ENCODE results near the gene ZNF512B. TPM values are rescaled to one million over a fixed set of nuclear protein-coding genes. Genes with fewer than 3 reads are reported as not detected.

ZNF512B gene
- total RNA-seq, 1 experiment from 2014 or later: 10.3 TPM

DNA sequence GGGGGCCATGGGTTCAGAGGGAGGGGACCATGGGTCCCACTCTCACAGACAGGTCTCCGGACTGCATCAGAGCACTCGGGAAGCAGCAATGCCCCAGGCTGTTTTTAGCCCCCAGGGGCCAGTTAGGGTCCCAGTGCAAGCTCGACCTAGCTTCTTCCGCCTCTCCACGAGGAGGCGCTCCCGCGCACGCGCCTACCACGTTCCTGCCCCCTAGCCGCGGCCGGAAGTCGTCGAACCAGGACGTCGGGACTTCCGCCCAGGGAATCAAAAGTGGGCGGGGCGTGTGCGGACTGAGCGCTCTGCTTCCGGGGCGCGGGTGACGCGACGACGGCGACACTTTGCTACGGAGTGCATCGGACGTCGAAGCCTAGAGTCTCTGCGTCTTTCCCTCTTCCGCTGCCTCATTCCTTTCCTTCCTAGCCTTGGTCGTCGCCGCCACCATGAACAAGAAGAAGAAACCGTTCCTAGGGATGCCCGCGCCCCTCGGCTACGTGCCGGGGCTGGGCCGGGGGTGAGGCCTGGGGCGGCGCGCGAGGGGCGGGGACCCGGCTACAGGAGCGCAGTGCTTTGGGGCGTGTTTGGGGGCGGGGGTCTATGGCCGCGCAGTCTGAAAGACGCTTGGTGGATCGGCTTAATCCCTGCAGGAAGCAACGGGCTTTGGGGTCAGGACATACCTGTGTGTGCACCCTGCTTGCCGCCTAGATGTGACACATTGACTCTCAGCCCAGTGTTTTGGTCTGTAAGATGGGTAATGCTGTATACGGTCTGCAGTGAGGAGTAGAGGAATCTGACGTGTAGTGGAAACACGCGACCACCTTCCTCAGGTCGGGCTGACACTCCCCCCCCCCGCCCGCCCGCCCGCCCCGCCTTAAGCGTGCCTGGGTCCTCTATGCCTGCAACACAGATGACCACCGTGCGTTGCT is 11.3 kb upstream of the ZNF512B start, which contains the start of gene PRPF6:
TSS of gene PRPF6 (plus strand) at position 327 of the 923 bp plus-strand sequence. CDS start at position 441, 114 bp downstream.
- H3K36me3 ChIP-seq (ENCODE audit: control insufficient read depth in 1 of 2, insufficient read depth in 2 of 2, low read length in 2 of 2): peaks cover 16 to 23% of the 10 kb centered on the region in 2 experiments; a peak in 3 of 4 replicates
- ATAC-seq (peak; percentile 78), DNase-seq (ENCODE audit: low read depth, low spot score) (peak; percentile 91)
- H4K20me1 ChIP-seq (ENCODE audit: insufficient read depth): no peaks in the 10 kb centered on the region
- no peaks in the 10 kb centered on the region for H3K9me2 ChIP-seq (ENCODE audit: insufficient read depth)
- H3K4me3 ChIP-seq (replicated peaks in 1 of 2; ENCODE audit: low read depth in 1 of 2, low read length in 2 of 2): peak within 1 kb of the TSS; percentile 94 to 98
- no peaks in the 10 kb centered on the region for H3K27me3 ChIP-seq (ENCODE audit: insufficient read depth, low read length)
- H2AFZ ChIP-seq (ENCODE audit: low read depth, low read length, poor library complexity, severe bottlenecking): peak within 1 kb of the TSS; percentile 51
- peak within 1 kb of the TSS; percentile 80 for H3K9ac ChIP-seq (ENCODE audit: low read length)
- peak within 1 kb of the TSS; percentile 79 for H3K4me2 ChIP-seq (ENCODE audit: low read length)
- RAD21 ChIA-PET (ENCODE audit: low non-redundant PET in 1 of 2, low total read pairs in 2 of 2, uncharacterized antibody in 2 of 2, unreplicated experiment in 2 of 2): no interaction called here
- POLR2A ChIA-PET: interaction anchor here (0.6 to 1.3 kb wide), 7 partner anchors 24 to 443 kb away, joined by 3 to 7 read pairs (median 4); partner anchors contain the start of genes PTK6, TCEA2 and TPD52L2
- intact Hi-C loops (cut with micrococcal nuclease): loop anchor here (2.0 kb wide), 3 partner anchors 24 to 140 kb away; partner anchors contain the start of gene UCKL1
- CTCF ChIA-PET: interaction anchor here (0.6 to 2.2 kb wide), 15 partner anchors 22 to 445 kb away, joined by 3 to 17 read pairs (median 3); partner anchors contain the start of genes ARFRP1, PTK6, TPD52L2 and UCKL1
- H3K9me3 ChIP-seq (ENCODE audit: control insufficient read depth in 1 of 2, insufficient read depth in 1 of 2, low read depth in 1 of 2, low read length in 2 of 2): no peaks in the 10 kb centered on the region
- peaks cover 22 to 45% of the 10 kb centered on the region in 2 experiments for H3K4me1 ChIP-seq (ENCODE audit: control insufficient read depth in 1 of 2, insufficient read depth in 2 of 2, low read length in 2 of 2)
- TF ChIP-seq POLR2AphosphoS5 (IDR thresholded peaks at IDR 0.05; ENCODE audit: low read depth, low read length) (peak; percentile 70), ZFX (IDR thresholded peaks at IDR 0.05) (peak; percentile 93), TCF7L2 (IDR thresholded peaks at IDR 0.05; ENCODE audit: borderline replicate concordance, extremely low read depth, insufficient read depth, insufficient read length) (peak; percentile 42)
- TF ChIP-seq, protein P1, sequence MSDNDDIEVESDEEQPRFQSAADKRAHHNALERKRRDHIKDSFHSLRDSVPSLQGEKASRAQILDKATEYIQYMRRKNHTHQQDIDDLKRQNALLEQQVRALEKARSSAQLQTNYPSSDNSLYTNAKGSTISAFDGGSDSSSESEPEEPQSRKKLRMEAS (IDR thresholded peaks at IDR 0.05): no peak
- TF ChIP-seq, protein P2, sequence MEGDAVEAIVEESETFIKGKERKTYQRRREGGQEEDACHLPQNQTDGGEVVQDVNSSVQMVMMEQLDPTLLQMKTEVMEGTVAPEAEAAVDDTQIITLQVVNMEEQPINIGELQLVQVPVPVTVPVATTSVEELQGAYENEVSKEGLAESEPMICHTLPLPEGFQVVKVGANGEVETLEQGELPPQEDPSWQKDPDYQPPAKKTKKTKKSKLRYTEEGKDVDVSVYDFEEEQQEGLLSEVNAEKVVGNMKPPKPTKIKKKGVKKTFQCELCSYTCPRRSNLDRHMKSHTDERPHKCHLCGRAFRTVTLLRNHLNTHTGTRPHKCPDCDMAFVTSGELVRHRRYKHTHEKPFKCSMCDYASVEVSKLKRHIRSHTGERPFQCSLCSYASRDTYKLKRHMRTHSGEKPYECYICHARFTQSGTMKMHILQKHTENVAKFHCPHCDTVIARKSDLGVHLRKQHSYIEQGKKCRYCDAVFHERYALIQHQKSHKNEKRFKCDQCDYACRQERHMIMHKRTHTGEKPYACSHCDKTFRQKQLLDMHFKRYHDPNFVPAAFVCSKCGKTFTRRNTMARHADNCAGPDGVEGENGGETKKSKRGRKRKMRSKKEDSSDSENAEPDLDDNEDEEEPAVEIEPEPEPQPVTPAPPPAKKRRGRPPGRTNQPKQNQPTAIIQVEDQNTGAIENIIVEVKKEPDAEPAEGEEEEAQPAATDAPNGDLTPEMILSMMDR (IDR thresholded peaks at IDR 0.05 in 2 of 3, conservative IDR thresholded peaks at IDR 0.05 in 1 of 3; ENCODE audit: borderline replicate concordance in 1 of 3, insufficient read depth in 1 of 3, low read depth in 2 of 3, low read length in 2 of 3): peak in 2 of 3 experiments; percentile 82 to 91; a peak in 4 of 6 replicates
- H3K27ac ChIP-seq (ENCODE audit: low read depth, low read length): peak within 1 kb of the TSS; percentile 69
- peaks cover 45% of the 10 kb centered on the region for H3K79me2 ChIP-seq (ENCODE audit: insufficient read depth, low read length)
- BruUV-seq (replicated peaks): no TSS peak

All from HCT116 (cell line).